Smooth muscle cell (in vitro differentiated cells): ENCODE results near the gene PAXIP1. TPM values are rescaled to one million over a fixed set of nuclear protein-coding genes. Genes with fewer than 3 reads are reported as not detected.

Experiments
- DNase-seq: peaks from one replicate; lab custom pipeline; 2025; ENCODE audit not compliant: unreplicated experiment; lab: John Stamatoyannopoulos, UW
- H2AFZ ChIP-seq: fragments of 200-600 bp; sonication (generic); 2 replicates; pipeline ENCODE4 v1.6.0; 2016; ENCODE audit warnings: antibody characterized with exemption, low read depth, mild to moderate bottlenecking
- H3F3A ChIP-seq: fragments of 200-600 bp; sonication (generic); 2 replicates; pipeline ENCODE4 v1.6.0; 2017; ENCODE audit warnings: antibody characterized with exemption, low read depth
- H3K27ac ChIP-seq: fragments of 200-600 bp; sonication (generic); 2 replicates; pipeline ENCODE4 v1.5.1; 2016; ENCODE audit warnings: low read depth, mild to moderate bottlenecking
- H3K27me3 ChIP-seq: fragments of 200-600 bp; sonication (generic); 2 replicates; pipeline ENCODE4 v1.6.1; 2016; ENCODE audit warnings: low read depth, mild to moderate bottlenecking
- H3K36me3 ChIP-seq: fragments of 200-600 bp; sonication (generic); 2 replicates; pipeline ENCODE4 v1.5.1; 2016; ENCODE audit warnings: low read depth
- H3K4me1 ChIP-seq: fragments of 200-600 bp; sonication (generic); 2 replicates; pipeline ENCODE4 v1.5.1; 2016; ENCODE audit warnings: low read depth
- H3K4me2 ChIP-seq: fragments of 200-600 bp; sonication (generic); 2 replicates; pipeline ENCODE4 v1.6.0; 2016; ENCODE audit warnings: mild to moderate bottlenecking
- H3K4me3 ChIP-seq: fragments of 200-600 bp; sonication (generic); 2 replicates; pipeline ENCODE4 v1.5.1; 2016; ENCODE audit warnings: mild to moderate bottlenecking
- H3K79me2 ChIP-seq: fragments of 200-600 bp; sonication (generic); 2 replicates; pipeline ENCODE4 v1.6.0; 2016; ENCODE audit warnings: low read depth, mild to moderate bottlenecking
- H3K9ac ChIP-seq: fragments of 200-600 bp; sonication (generic); 2 replicates; pipeline ENCODE4 v1.6.0; 2016; ENCODE audit warnings: low read depth
- H3K9me3 ChIP-seq: fragments of 200-600 bp; sonication (generic); replicated peaks from 2 replicates; pipeline ENCODE4 v1.5.1; 2016; ENCODE audit warnings: low read depth
- H4K20me1 ChIP-seq: fragments of 200-600 bp; sonication (generic); 2 replicates; pipeline ENCODE4 v1.6.0; 2016; ENCODE audit warnings: low read depth
- WGBS: methylation state at CpG from one replicate; pipeline ENCODE4 v1.1.7; 2016; ENCODE audit warnings: low lambda C conversion rate; 5-methylcytosine and 5-hydroxymethylcytosine counted together
- polyA plus RNA-seq: library from polyadenylated mRNA; unstranded; fragments of >200 nt; fragmentation: Nextera tagmentation; extraction: Ambion mirVana; gene quantifications from 2 replicates; pipeline ENCODE4 v1.2.1, GENCODE V29; 2016
- total RNA-seq: library from RNA; depleted of rRNA; stranded (reverse); fragments of >200 nt; gene quantifications from 2 replicates; pipeline ENCODE4 v1.2.3, GENCODE V29; 2014
- TF ChIP-seq, protein P1 (sequence below): fragments of 200-600 bp; sonication (generic); IDR thresholded peaks from 2 replicates; pipeline ENCODE4 v1.5.1; 2017; ENCODE audit warnings: borderline replicate concordance, mild to moderate bottlenecking, antibody characterized with exemption; ENCODE audit not compliant: insufficient read depth, poor library complexity, severe bottlenecking

Gene PAXIP1
- total and polyA plus RNA-seq, 2 experiments from 2014 or later, result 1.8 to 7.1 TPM

DNA sequence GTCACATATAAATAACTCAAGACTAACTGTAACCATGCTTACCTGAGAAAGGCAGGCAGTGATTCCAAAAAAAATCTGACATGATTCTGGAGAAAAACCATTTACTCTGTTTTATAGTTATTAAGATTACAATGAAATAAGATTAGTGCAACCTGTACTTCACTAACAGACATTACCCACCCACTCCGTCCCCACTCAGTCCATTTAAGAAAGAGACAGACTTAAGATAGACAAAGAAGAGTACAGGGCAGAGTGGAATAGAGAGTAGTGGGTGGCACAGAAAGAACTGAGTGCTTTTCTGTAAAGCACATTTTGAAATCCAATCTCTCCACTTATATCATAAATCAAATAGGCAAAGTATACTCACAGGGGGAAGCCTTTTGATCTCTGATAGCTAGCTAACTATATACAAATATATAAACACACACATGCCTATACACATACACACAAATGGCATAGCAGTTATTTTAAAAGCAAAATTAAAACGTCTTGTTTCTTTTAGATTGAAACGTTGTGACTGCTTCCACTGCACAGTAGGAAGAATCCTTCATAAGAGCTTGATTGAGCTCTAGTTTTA lies 11.9 kb downstream of the PAXIP1 start:
- 88% methylated on average over 3 of the region's 3 CpGs for WGBS
- Histone ChIP-seq H3K4me3 (no peak overlapping the region), H3K4me2 (no peak overlapping the region), H3K9me3 (no peaks in the 10 kb centered on the region), H3K79me2 (peaks cover 6% of the 10 kb centered on the region), H3F3A (no peaks in the 10 kb centered on the region), H3K9ac (no peak overlapping the region), H4K20me1 (peaks cover 5% of the 10 kb centered on the region), H3K36me3 (no peaks in the 10 kb centered on the region), H3K27ac (no peak overlapping the region), H3K4me1 (no peaks in the 10 kb centered on the region), H2AFZ (no peak overlapping the region), H3K27me3 (no peaks in the 10 kb centered on the region)
- TF ChIP-seq, protein P1, sequence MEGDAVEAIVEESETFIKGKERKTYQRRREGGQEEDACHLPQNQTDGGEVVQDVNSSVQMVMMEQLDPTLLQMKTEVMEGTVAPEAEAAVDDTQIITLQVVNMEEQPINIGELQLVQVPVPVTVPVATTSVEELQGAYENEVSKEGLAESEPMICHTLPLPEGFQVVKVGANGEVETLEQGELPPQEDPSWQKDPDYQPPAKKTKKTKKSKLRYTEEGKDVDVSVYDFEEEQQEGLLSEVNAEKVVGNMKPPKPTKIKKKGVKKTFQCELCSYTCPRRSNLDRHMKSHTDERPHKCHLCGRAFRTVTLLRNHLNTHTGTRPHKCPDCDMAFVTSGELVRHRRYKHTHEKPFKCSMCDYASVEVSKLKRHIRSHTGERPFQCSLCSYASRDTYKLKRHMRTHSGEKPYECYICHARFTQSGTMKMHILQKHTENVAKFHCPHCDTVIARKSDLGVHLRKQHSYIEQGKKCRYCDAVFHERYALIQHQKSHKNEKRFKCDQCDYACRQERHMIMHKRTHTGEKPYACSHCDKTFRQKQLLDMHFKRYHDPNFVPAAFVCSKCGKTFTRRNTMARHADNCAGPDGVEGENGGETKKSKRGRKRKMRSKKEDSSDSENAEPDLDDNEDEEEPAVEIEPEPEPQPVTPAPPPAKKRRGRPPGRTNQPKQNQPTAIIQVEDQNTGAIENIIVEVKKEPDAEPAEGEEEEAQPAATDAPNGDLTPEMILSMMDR, result no peak
- DNase-seq, result no peak

DNA sequence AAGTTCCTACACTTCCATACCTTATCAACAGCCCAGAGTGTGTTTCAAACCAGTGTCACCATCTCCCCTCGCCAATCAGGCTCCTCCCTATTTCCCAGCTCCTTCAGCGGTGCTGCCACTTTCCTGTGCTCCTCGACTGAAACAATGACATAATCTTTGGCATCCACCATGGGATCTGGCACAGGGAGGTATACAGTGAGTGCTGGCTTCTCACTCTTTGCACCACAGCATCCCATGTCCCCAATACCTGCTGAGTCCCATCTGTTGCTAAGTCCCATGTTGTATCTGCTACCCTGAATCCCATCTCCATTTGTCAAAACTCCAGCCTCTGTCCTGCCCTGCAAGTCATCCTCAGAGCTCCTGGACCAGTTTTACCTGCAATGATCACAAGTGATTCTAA lies 15.4 kb downstream of the PAXIP1 start:
- H4K20me1 ChIP-seq, result peaks cover 5% of the 10 kb centered on the region

GRCh38 chr7:154986200-154986945 lies 16.6 kb downstream of the PAXIP1 start:
- H3K27ac ChIP-seq, result no peak overlapping the region
- no peak for DNase-seq
- no peak overlapping the region for H3K9ac ChIP-seq
- no peak overlapping the region for H2AFZ ChIP-seq
- H3K4me1 ChIP-seq, result no peaks in the 10 kb centered on the region
- TF ChIP-seq, protein P1, result no peak
- no peaks in the 10 kb centered on the region for H3K36me3 ChIP-seq
- no peaks in the 10 kb centered on the region for H3K27me3 ChIP-seq
- no peaks in the 10 kb centered on the region for H3F3A ChIP-seq
- WGBS, result 96% methylated on average over 6 of the region's 6 CpGs
- H4K20me1 ChIP-seq, result peaks cover 5% of the 10 kb centered on the region
- peaks cover 6% of the 10 kb centered on the region for H3K79me2 ChIP-seq
- H3K4me2 ChIP-seq, result no peak overlapping the region
- no peak overlapping the region for H3K4me3 ChIP-seq
- H3K9me3 ChIP-seq, result no peaks in the 10 kb centered on the region

More for the DNA sequence above, 15.4 kb downstream of the PAXIP1 start:
- Histone ChIP-seq H3K36me3 (no peaks in the 10 kb centered on the region), H3K4me1 (no peaks in the 10 kb centered on the region), H3K4me2 (no peak overlapping the region), H3F3A (no peaks in the 10 kb centered on the region), H3K27me3 (no peaks in the 10 kb centered on the region), H3K27ac (no peak overlapping the region), H3K9ac (no peak overlapping the region), H3K79me2 (peaks cover 6% of the 10 kb centered on the region), H3K4me3 (no peak overlapping the region), H3K9me3 (no peaks in the 10 kb centered on the region), H2AFZ (no peak overlapping the region)
- 92% methylated on average over 3 of the region's 3 CpGs for WGBS
- TF ChIP-seq, protein P1, result no peak
- no peak for DNase-seq
